HG03354 (cell line): ENCODE data around the gene PLXNA4.

Source experiments
- ATAC-seq: cut with Tn5 transposase; IDR thresholded peaks from one replicate; pipeline ENCODE4 v1.9.1; 2021; ENCODE audit warnings: mild to moderate bottlenecking; ENCODE audit not compliant: unreplicated experiment, poor library complexity, severe bottlenecking

The PLXNA4 gene, protein sequence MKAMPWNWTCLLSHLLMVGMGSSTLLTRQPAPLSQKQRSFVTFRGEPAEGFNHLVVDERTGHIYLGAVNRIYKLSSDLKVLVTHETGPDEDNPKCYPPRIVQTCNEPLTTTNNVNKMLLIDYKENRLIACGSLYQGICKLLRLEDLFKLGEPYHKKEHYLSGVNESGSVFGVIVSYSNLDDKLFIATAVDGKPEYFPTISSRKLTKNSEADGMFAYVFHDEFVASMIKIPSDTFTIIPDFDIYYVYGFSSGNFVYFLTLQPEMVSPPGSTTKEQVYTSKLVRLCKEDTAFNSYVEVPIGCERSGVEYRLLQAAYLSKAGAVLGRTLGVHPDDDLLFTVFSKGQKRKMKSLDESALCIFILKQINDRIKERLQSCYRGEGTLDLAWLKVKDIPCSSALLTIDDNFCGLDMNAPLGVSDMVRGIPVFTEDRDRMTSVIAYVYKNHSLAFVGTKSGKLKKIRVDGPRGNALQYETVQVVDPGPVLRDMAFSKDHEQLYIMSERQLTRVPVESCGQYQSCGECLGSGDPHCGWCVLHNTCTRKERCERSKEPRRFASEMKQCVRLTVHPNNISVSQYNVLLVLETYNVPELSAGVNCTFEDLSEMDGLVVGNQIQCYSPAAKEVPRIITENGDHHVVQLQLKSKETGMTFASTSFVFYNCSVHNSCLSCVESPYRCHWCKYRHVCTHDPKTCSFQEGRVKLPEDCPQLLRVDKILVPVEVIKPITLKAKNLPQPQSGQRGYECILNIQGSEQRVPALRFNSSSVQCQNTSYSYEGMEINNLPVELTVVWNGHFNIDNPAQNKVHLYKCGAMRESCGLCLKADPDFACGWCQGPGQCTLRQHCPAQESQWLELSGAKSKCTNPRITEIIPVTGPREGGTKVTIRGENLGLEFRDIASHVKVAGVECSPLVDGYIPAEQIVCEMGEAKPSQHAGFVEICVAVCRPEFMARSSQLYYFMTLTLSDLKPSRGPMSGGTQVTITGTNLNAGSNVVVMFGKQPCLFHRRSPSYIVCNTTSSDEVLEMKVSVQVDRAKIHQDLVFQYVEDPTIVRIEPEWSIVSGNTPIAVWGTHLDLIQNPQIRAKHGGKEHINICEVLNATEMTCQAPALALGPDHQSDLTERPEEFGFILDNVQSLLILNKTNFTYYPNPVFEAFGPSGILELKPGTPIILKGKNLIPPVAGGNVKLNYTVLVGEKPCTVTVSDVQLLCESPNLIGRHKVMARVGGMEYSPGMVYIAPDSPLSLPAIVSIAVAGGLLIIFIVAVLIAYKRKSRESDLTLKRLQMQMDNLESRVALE (N-terminal part only)

DNA sequence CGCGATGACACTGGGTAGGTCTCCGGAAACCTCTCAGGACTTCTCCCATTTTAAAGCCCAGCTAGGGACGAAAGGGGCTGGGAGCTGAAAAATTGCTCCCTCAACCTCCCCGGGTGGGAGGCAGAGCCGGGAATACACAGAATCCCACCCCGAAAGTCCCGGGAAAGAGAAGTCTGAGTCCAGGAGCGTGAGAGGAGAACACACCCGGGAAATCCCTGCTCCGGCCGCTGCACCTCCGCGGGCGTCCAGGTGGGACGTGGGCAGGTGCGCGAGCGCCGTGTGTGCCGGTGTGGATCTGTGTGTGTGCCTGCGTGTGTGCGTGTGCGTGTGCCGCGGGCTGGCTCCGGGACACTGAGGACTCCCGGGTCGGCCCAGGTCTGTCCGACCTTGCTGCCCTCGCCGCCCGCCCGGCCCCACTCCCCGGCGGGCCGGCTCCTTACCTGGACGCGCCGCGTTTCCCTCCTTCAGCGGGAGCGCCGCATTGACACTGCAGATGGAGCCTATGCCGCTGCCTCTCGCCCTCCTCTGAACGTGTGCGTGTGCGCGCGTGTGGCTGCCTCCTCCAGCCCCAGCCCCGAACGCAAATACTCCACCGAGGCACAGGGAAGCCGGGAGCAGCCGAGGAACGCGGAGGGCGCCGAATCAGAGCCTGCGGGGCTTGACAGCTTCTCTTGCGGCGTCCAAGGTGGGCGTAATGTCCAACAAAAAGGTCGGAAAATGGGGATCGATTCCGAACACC is at the start of gene PLXNA4:
Gene PLXNA4, minus strand, starts transcription at position 489 of the 739 bp plus-strand sequence. CDS start 67,777 bp downstream, outside the sequence.
- ATAC-seq: no peak

DNA sequence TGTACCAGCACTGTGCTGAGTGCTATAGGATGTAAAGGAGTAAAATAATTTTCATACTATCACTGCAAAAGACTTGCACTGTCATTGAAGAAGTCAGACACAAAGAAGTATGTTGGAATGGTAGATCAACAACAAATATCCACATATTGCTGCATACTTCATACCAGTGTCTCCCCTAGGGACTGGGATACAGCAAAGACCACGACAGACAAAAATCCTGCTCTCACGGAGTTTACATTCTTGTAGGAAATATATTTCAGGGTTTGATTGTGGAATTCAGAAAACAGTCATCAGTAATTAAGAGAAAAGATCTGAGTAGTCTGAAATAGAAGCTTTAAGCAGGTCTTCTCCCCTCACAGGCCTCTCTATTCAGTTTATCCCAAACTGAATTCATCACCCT is 49.4 kb upstream of the PLXNA4 start:
- no peak for ATAC-seq

DNA sequence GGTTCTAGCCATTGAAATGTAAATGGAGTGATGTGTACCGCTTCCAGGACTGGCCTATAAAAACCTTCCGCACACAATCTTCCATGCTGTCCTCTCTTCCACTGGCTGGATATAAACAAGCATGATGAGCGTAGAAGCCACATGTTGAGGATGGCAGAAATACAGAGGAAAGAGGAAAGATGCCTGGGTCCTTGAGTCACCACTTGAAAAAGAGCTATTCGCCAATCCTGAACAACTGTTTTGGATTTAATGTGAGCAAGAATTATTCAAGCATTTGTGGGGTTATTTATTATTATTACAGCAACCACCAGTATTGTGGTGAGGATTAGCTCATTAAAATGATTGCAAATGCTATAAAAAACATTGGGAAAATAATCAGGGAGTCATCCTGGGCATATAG is 45.8 kb upstream of the PLXNA4 start:
- ATAC-seq: no peak

DNA sequence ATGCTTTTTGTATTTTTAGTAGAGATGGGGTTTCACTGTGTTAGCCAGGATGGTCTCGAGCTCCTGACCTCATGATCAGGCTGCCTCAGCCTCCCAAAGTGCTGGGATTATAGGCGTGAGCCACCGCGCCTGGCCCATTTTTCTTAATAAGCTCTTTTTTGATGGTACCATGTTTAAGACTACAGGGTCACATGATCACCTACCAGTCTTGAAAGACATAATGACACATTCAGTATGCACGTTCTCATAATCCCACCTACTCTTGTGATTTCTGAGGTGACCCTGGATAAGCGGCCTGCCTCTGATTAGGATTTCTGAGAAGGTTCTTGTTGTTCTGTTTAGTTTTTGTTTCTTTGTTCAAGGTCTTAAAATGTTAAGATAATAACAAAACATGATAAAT is 43.7 kb upstream of the PLXNA4 start:
- no peak for ATAC-seq

DNA sequence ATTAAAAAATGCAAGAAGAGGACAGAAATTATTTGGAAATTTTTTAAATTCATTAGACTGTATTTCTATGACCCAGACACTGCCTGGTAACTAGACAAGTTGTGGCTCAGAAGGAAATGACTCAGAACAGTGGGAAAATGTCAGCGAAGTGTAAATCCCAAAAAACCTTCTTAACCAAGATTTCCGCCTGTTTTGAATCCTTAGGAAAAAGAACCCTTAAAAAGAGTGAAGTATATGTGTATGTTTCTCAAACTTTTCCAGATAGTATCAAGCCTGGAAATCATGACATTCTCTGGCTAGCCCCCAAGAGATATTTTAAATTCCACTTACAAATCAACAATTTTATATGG is 42.7 kb upstream of the PLXNA4 start:
- no peak for ATAC-seq

DNA sequence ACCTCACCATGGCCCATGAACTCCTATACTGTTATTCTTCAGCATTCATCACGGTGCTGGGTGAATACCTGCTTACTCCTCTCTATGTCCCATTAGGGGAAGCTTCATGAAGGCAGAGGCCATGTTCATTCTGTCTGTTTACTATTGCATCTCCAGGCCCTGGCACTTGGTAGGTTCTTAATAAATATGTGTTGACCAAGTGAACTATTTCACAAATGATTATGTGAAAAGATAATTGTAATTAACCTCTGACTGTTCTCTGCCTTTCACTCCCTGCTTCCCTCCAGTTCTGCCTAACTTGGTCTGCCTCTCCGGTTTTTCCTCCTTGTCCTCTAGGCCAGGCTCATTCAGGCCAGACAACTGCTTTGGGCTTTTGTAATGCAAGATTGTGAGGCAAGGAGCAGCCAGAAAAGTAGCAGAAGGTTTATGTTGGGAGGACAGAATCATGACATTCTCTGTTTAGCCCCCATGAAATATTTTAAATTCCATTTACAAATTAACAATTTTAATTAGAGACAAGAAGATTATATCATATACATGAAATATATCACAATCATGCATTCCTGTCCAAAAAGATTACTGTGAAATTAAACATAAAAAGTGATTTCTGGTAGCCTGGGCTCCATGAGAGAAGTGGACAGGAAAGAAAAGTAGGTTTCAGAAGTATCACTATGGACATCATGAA is 42.1 kb upstream of the PLXNA4 start:
- ATAC-seq: no peak

DNA sequence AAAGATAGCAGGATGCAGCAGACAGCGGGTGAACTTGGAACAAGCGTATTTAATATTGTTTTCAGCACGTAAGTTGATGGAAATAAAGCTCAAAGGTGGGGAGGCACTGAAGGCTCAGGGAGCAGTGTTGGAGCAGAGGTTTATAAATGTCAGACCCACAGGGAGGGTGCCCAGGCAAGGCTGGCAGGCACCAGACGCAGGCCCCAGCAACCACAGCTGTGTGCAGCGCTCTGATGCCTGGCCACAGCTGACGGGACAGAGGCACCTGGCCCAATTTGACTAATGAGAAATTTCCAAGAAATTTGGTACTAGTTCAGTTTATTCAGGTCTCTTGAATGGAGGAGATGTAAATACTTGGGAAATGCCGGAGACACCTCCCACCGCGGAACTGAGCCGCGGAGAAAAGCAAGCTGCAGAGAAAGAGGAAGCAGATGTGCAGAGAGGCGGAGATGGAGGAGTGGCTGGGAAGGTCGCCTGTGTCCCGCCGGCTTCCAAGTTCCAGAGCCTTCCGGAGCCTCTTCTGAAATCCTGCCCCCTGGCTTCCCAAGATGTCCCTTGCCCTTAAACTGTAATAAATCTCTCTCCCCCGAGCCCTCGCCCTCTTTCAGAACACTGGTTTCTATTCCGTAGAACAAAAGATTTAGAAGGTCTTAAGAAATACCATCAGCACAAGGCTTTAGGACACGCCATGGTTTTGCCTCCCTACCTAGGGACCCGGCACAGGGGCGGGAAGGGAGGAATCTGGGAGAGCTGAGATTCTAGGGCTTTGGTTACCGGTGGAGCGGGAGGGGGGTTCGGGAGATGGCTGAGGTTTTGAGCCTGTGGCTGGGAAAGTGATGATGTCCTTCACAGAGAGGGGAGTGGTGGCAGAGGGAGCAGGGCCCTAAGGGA is 38.4 kb upstream of the PLXNA4 start:
- no peak for ATAC-seq

DNA sequence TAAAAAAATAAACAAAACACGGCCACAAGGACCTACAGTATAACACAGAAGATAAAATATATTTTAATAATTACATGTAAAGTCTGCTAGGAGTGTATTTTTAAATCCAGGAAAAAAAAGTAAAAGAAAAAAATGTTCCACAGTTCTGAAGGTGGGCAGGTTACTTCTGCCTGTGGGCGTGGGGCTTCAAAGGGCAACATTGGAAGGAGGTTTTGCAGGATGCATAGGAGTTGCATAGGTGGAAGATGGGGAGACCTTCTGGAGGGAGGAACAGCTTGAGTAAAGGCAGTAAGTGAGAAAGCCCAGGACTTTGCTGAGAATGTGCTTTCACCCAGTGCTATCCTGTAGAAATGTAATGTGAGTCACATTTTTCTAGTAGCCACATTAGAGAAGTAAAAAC is 37.5 kb upstream of the PLXNA4 start:
- ATAC-seq: no peak

DNA sequence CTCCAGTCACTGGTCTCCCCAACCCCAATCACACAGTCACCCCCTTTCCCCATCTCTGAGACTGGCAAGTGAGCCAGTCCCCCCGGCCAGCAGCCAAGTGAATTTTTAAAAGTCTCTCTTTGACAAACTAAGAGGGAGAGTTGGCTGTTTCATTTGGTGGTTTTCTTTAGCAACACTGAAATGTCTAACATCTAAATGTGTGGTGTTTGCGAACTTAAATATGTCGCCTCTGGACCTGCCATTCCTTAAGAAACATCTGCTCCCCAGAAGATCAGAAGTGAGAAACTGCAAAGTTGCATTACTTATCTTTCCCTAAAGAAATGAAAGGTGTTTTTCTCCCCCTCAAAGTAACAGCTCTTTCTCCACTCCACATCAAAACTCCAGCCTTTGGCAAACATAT is 34.7 kb upstream of the PLXNA4 start:
- ATAC-seq: no peak

DNA sequence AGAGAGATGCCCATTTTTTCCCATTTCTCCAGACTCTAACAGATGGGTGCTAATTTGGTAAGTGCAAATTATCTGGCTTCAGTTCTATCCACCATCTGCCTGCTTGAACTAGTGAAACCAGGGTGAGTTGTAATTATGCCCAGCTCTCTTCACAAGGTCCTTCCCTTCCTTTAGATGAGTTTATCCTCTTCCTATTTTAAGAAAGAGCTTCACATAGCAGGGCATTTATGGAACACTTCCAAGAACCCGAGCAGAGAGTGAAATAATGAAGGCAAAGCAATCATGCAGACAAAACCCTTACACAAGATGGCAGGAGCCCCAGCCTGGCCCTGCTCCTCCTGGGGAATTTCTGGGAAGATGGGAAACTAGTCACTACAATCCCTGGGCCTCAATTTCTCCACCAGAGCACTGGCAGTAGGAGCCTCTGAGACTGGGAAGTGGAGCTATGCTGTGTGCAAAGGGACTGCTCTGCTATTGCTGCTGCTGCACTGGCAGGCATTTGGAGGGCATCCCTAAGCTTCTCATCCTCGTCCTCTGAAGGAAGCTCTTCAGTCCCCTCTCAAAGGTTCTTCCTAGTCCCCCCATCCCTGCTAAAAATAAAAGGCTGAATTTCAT is 33.7 kb upstream of the PLXNA4 start:
- ATAC-seq: no peak

DNA sequence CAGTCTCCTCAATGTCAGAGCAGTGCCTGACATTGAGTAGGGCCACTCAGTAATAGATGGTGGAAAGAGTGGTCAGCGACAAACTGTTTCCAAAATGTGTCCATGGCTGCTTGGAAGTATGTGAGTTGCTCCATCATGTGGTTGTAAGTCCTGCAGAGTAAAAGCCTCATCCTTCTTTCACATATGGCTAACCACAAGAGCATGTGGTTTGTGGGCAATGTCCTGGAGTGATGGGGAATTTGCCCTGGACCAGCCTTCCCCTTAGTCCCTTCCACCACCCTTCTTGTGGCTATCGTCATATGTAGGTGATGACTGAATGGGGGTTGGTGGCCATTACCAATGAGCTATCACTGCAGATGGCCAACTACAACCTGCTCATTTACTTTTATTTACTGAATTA is 33.0 kb upstream of the PLXNA4 start:
- no peak for ATAC-seq

DNA sequence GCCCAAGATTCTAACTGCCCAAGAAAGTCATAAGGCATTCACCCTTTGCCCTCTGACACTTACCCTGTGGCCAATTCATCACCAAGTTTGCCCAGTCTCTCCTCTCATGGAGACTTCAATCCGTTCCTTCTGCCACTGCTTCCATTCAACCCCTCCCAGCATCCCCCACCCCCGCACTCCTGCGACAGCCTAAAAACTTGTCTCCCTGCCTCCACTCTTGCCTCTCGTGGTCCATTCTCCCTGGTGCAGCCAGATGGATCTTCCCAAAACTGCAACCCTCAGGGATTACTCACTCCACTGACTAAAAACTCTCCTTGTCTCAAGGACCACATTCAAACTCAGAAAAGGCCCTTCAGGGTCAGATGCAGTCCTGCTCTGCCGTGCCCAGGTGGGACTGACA is 32.3 kb upstream of the PLXNA4 start:
- no peak for ATAC-seq

DNA sequence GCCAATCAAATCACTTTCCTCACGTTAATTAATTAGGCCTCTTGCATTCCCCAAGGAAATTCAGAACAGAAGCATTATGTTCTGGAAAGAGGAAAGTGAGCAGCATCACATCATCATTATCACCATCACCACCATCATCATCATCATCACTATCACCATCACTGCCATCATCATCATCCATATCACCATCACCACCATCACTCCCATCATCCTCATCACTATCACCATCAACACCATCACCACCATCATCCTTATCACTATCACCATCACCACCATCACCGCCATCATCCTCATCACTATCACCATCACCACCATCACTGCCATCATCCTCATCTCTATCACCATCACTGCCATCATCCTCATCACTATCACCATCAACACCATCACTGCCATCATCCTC is 31.4 kb upstream of the PLXNA4 start:
- ATAC-seq: no peak

DNA sequence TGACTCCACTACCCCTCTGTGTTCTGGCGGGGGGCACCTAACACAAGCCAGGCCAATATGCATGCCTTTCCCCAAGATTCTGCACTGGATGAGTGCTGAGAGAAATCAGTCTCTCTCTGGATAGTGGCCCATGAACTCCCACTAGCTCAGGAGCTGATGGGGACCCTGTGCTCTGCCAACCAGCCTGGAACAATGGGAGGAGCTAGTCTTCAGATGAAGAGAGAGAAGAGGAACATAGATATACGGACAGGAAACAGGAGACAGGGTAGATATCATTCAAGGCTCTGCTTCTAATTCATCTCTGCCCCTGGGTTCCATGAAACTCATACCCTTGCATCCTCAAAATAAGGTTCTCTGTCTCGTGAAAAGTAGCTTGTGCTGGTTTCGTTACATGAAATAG is 27.9 kb upstream of the PLXNA4 start:
- ATAC-seq: no peak

DNA sequence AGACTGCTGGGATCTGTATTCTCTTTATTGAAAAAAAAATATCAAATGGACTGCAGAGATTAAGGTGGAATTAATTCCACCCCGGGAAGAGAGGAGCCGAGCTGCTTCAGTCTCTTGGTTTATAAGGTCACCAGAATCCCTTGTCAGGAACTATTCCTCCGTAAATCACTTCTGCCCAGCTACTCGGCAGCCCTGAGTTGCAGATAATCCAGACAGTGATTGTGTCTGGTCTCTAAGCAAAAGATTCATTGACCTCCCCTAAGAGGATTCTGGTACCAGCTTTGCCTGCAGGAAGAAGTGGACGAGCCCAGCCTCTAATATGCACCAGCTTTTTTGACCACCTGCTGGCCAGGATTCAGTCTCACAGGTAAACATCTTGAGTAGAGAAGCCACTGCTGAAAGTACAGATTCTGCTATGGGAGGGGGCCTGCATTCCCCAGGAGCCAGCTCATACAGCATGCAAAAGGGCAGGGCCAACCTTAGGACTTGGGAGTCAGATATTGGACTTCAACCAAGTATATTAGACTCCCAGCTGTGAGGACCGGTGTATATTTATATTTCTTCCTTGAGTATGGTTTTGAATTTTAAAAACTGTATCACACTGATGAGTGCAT is 27.1 kb upstream of the PLXNA4 start:
- ATAC-seq: no peak

DNA sequence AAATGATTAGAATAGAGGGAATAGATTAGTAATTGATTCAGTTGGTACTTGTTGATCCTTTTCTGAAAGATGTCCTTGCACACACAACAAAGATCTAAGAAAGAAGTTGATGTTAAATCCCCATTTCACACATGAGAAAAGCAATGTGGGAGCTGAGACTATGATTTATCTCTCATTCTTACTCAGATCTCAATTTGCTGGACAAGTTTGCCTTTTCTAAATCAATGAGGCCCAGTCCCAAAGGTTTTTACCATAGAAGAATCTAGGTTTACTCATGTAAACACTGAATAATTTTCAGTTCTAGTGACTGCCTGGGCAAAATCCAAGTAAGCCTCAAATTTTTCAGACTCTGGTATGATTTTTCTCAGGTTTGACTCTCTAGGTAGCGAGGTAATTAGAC is 25.5 kb upstream of the PLXNA4 start:
- ATAC-seq: no peak

DNA sequence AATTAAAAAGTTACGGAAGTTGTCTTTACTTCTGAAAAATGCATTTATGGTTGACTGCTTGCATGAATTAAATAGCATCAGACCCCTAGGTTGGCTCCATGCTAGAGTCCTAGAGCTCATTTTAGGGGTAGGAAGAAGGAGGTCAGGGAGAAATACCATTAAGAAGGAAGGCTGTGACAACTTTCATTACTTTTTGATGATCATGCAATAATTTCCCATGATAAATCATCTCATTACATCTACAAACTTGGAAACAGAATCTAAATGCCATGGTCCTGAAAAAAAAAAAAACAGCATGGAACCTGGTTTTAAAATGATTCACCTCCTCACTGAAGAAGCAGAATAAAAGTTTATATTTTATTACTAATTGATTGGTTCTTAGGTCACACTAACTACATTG is 20.3 kb upstream of the PLXNA4 start:
- no peak for ATAC-seq
